Left lobe of liver (tissue), 2 donors: Measurements from ENCODE around the gene CUBN. TPM values are rescaled to one million over a fixed set of nuclear protein-coding genes. Genes with fewer than 3 reads are reported as not detected.
A peak's percentile ranks its signal among the peaks of the same experiment; 100 is the strongest.

Experiments
- ATAC-seq: fragments of 200-7000 bp; cut with Tn5 transposase; one replicate; pipeline ENCODE4 v1.9.1; 2020; ENCODE audit warnings: mild to moderate bottlenecking, moderate library complexity
- DNase-seq: peaks from one replicate; pipeline ENCODE4 v3.0.0-alpha.2; 2020; ENCODE audit warnings: low spot score
- total RNA-seq: library from RNA; stranded (reverse); gene quantifications from one replicate; pipeline ENCODE4 v1.2.1, GENCODE V29; 2021
- donor health status: DM: no; HTN: no; CAD: no; lungs with moderate emphysema.
- donor health status: DM: no; HTN: yes; CAD: no.

The CUBN gene
- total RNA-seq, 1 donor from 2014 or later, result 0.25 TPM

- peak; percentile 26 for ATAC-seq
- DNase-seq, result no peak
Observed at GRCh38 chr10:16995867-16996529, 133.6 kb downstream of the CUBN start.

DNA sequence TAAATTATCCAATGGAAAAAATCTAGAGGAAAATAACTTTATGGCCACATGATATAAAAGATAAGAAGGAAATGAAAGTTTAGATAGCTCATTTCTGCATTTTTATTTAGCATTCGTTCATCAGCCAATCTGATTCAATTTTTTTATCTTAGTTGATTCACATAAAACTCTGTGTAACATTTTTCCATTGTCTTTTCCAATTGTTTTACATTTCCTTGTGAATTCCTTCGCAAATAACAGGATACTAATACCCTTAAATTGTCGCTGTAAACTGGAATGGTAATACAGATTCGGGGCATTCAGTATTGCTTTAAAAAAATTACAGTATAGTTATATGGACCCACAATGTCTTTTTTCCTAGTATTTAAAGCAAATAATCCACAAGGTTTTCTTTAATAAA, 136.4 kb downstream of the CUBN start:
- DNase-seq, result no peak
- no peak for ATAC-seq

DNA sequence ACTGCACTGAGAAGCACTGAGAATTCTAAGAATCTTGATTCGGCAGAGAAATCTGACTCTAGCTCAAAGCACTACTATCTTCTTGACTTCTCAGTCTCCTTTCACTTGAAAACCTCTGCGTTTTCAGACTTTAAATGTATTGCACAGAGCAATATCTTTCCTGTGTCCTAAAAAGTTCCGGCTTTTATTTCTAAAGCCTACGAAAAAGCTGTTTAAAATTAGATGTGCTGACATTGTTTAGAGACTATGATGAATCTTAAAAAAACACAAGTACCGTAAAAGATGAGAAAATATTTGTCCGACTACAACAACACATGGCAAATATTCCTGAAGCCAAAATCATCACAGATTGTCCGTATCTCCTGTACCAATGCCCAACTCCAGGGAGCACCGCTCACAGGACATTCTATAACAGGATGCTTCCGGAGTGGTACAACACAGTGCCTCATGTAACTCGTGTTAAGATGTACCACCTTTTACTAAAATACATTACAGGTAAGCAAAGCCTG, 136.9 kb downstream of the CUBN start:
- DNase-seq, result no peak
- no peak for ATAC-seq

DNA sequence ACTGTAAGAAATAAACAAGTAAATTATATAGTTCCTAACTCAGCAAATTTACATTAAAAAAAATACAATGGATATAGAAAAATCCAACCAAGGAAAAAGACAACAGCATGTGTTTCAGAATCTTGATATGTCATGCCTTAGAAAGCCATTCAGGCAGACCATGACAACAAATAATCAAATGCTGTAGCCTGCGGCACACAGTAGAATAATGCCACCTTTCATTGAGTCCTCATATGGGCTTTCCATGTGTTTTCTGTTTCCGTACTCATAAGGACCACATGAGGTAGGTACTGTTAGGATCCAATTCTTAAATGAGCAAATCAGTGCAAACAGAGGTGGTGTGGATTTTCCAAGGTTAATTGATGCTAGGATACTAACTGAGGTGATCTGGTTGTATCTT, 138.6 kb downstream of the CUBN start:
- DNase-seq (no peak), ATAC-seq (no peak)

- DNase-seq, result no peak
- no peak for ATAC-seq
Observed at GRCh38 chr10:16989826-16990293, 139.8 kb downstream of the CUBN start.

- DNase-seq, result no peak
- ATAC-seq, result no peak
Observed at GRCh38 chr10:16988900-16989299, 140.7 kb downstream of the CUBN start.

- DNase-seq, result no peak
- ATAC-seq, result no peak
Observed at GRCh38 chr10:16987976-16988610, 141.5 kb downstream of the CUBN start.

GRCh38 chr10:16987206-16987621, 142.4 kb downstream of the CUBN start:
- ATAC-seq (no peak), DNase-seq (no peak)

GRCh38 chr10:16986406-16987205, 143.0 kb downstream of the CUBN start:
- ATAC-seq (no peak), DNase-seq (no peak)

DNA sequence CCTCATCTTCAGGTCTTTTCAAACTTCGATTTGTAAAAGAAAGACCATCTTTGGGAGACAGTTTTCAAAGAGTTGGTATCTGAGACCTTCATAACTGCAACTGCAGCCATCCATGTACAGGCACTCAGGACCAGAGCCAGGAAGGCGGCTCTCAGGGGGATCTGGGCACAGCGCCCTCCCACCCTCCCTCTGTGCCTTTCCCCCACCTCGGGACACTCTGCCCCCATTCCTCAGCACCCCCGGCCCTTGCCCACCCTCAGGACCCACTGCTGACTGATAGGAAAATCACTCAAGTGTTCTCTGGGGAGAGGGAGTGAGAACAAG, 143.6 kb downstream of the CUBN start:
- no peak for ATAC-seq
- no peak for DNase-seq

GRCh38 chr10:16984242-16984641, 145.4 kb downstream of the CUBN start:
- DNase-seq (no peak), ATAC-seq (no peak)

- ATAC-seq, result no peak
- no peak for DNase-seq
Observed at GRCh38 chr10:16976803-16977202, 152.8 kb downstream of the CUBN start.

- ATAC-seq (no peak), DNase-seq (no peak)
Observed at GRCh38 chr10:16975188-16975587, 154.4 kb downstream of the CUBN start.

DNA sequence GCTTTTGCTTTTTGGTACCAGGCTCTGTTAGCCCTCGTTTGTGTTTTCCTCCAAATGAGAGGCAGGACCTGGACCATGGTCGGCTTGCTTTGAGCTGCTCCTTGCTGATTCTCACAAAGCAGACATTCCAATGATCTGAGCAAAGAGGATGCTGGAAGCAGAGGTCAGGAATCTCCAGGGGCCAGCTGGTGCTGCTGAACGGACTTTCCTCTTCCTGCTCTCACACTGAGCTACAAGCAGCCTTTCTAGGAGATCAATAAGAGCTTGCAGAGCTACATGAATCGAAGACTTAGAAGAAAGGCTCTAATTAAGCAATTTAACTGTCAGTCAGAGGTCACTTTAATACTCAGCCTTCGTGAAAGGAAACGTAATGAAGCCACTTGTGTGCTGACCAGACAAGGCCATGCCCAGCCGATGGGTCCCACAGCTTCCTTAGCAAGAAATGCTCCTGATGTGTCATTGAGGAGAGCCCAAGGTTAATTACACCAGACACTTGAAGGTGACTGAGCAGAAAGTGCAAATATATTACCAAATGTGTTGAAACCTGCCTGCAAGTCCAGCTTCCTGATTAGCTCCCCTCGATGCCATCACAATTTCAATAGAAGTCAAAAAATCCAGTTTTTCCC, 161.1 kb downstream of the CUBN start:
- DNase-seq, result no peak
- ATAC-seq, result no peak

- ATAC-seq (no peak), DNase-seq (no peak)
Observed at GRCh38 chr10:16967866-16968415, 161.7 kb downstream of the CUBN start.

DNA sequence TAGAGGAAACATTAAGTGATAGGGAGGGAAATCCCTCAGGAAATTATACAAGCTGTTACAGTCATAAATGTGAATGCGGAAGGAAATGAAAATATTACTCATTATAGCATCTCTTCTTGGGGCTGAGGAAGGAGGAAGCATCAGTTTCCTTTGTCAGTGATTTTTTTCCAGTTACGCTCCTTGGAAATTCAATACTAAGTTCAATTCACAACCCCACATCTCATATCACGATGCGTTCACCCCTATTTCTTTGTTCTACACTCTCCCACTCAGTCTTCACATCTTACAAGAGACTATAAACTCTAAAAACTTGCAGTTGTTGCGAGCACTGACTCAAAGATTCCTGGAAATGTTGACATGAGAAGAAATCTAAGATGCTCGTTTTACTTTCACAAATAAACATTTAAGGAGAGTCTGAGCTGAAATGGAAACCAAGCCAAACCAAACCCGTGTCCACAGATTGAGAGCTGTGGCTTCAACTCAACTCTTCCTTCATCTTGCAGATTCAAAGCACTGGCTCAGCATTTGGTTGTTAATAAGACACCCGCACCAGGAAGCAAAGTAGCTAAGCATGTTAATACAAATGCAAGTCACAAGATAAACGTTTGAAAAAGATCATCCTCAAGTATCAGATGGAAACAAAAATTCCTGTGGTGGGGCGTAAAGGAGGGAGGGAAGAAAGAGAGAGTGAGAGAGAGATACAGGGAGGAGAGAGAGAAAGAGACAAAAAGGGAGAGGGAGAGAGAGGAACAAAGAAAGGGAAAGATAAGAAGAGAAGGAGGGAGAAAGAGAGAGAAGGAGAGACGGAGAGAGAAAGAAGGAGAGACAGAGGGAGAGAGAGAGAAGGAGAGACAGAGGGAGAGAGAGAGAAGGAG, 162.4 kb downstream of the CUBN start:
- no peak for ATAC-seq
- DNase-seq, result no peak

- ATAC-seq, result no peak
- DNase-seq, result no peak
Observed at GRCh38 chr10:16965740-16966447, 163.7 kb downstream of the CUBN start.

GRCh38 chr10:16965344-16965616, 164.3 kb downstream of the CUBN start:
- ATAC-seq, result no peak

DNA sequence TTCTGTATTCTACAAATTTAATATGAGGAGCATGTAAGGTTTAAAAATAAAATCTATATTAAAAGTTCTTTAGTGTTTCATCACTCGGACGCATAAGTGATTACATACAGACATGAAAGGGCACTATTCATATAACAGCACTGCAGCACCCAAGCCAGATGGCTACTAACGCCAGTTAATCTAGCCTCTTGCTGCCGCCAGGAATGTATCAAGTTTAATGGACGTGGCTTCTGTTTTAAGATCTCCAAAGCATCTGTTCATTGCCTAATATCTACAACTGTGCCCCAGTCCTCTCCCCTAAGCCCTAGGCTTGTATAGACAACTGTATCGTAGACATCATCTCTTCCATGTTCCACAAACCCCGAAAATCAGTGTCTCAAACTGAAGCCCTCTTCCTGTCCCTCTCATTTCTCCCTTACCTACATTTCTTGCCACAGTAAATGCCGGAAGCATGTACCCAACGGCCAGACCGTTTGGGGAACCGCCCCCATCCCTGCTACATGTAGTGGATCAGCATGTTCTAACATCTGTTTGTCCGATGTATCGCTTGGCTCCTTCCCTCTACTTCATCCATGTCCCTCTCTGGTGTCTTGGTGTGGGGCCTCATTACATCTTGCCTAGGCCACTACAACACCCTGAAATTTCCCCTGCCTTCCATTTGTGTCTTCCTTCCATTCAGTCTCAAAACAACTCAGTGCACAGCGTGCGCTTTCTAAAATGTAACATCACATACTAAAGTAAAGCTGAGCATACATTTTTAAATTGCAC, 164.9 kb downstream of the CUBN start:
- ATAC-seq (no peak), DNase-seq (no peak)

More at GRCh38 chr10:16965344-16965616, 164.3 kb downstream of the CUBN start:
- DNase-seq, result no peak
